Neural progenitor cell (in vitro differentiated cells): ENCODE data around the gene SPTBN2.

Experiments used
- EZH2 ChIP-seq: fragments of 200-600 bp; sonication (generic); IDR thresholded peaks from 2 replicates; pipeline ENCODE4 v1.6.1; 2017; ENCODE audit warnings: antibody characterized with exemption, mild to moderate bottlenecking, moderate library complexity
- TF ChIP-seq, protein P1 (sequence below): fragments of 200-600 bp; sonication (generic); IDR thresholded peaks from 2 replicates; pipeline ENCODE4 v1.5.1; 2017; ENCODE audit warnings: antibody characterized with exemption, mild to moderate bottlenecking

DNA sequence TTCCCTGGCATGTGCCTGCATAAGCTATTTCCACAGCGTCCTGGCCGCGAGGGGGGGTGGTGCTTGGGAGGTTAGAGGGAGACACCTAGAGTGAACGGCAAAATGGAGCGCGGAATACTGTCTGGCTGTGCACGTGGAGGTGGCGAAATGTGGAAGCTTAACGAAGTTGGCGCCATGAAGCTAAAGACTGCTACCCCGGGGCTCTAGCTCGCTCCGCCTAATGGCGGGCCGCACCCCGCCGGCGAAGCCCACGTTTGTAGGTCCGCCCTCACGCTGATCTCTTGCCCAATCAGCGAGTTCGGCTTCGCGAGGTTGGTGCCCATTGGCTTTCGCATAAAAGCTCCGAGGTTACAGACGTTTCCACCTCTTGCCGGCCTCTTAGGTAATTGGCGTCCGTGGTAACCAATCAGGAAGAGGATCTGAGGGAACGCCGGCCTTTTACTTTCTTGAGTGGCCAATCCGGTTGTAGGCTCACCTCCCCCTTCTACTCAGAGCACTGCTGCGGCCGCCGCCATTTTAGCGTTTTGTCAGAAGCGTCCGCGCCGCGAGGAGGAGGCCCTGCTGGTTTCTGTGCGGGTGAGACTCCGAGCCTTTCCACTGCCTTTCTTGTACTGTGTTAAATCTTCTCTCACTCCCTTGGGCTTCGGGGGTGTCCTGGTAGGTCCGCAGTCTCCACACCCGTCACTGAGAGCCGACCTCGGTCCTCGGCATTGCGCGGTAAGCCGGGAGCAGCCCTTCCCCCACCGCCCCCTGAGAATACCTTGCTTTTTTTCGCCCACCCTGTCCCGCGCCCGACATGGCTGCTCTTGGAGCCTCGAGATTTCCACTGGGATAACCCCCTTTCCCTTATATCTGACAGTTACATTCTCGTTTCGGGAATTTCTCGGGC lies 90.6 kb downstream of the SPTBN2 start, which contains the start of gene RBM4:
- TF ChIP-seq EZH2 = no peak
- TF ChIP-seq, protein P1, sequence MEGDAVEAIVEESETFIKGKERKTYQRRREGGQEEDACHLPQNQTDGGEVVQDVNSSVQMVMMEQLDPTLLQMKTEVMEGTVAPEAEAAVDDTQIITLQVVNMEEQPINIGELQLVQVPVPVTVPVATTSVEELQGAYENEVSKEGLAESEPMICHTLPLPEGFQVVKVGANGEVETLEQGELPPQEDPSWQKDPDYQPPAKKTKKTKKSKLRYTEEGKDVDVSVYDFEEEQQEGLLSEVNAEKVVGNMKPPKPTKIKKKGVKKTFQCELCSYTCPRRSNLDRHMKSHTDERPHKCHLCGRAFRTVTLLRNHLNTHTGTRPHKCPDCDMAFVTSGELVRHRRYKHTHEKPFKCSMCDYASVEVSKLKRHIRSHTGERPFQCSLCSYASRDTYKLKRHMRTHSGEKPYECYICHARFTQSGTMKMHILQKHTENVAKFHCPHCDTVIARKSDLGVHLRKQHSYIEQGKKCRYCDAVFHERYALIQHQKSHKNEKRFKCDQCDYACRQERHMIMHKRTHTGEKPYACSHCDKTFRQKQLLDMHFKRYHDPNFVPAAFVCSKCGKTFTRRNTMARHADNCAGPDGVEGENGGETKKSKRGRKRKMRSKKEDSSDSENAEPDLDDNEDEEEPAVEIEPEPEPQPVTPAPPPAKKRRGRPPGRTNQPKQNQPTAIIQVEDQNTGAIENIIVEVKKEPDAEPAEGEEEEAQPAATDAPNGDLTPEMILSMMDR = peak; percentile 12
